Smooth muscle cell (in vitro differentiated cells): ENCODE measurements around the gene SLC38A8. TPM values are rescaled to one million over a fixed set of nuclear protein-coding genes. Genes with fewer than 3 reads are reported as not detected.

Source experiments
- DNase-seq: peaks from one replicate; lab custom pipeline; 2025; ENCODE audit not compliant: unreplicated experiment; lab: John Stamatoyannopoulos, UW
- H2AFZ ChIP-seq: fragments of 200-600 bp; sonication (generic); 2 replicates; pipeline ENCODE4 v1.6.0; 2016; ENCODE audit warnings: antibody characterized with exemption, low read depth, mild to moderate bottlenecking
- H3F3A ChIP-seq: fragments of 200-600 bp; sonication (generic); 2 replicates; pipeline ENCODE4 v1.6.0; 2017; ENCODE audit warnings: antibody characterized with exemption, low read depth
- H3K27ac ChIP-seq: fragments of 200-600 bp; sonication (generic); 2 replicates; pipeline ENCODE4 v1.5.1; 2016; ENCODE audit warnings: low read depth, mild to moderate bottlenecking
- H3K27me3 ChIP-seq: fragments of 200-600 bp; sonication (generic); 2 replicates; pipeline ENCODE4 v1.6.1; 2016; ENCODE audit warnings: low read depth, mild to moderate bottlenecking
- H3K36me3 ChIP-seq: fragments of 200-600 bp; sonication (generic); 2 replicates; pipeline ENCODE4 v1.5.1; 2016; ENCODE audit warnings: low read depth
- H3K4me1 ChIP-seq: fragments of 200-600 bp; sonication (generic); 2 replicates; pipeline ENCODE4 v1.5.1; 2016; ENCODE audit warnings: low read depth
- H3K4me2 ChIP-seq: fragments of 200-600 bp; sonication (generic); 2 replicates; pipeline ENCODE4 v1.6.0; 2016; ENCODE audit warnings: mild to moderate bottlenecking
- H3K4me3 ChIP-seq: fragments of 200-600 bp; sonication (generic); 2 replicates; pipeline ENCODE4 v1.5.1; 2016; ENCODE audit warnings: mild to moderate bottlenecking
- H3K79me2 ChIP-seq: fragments of 200-600 bp; sonication (generic); 2 replicates; pipeline ENCODE4 v1.6.0; 2016; ENCODE audit warnings: low read depth, mild to moderate bottlenecking
- H3K9ac ChIP-seq: fragments of 200-600 bp; sonication (generic); 2 replicates; pipeline ENCODE4 v1.6.0; 2016; ENCODE audit warnings: low read depth
- H3K9me3 ChIP-seq: fragments of 200-600 bp; sonication (generic); replicated peaks from 2 replicates; pipeline ENCODE4 v1.5.1; 2016; ENCODE audit warnings: low read depth
- H4K20me1 ChIP-seq: fragments of 200-600 bp; sonication (generic); 2 replicates; pipeline ENCODE4 v1.6.0; 2016; ENCODE audit warnings: low read depth
- CTCF ChIP-seq: fragments of 200-600 bp; sonication (generic); IDR thresholded peaks from 2 replicates; pipeline ENCODE4 v1.5.1; 2017; ENCODE audit warnings: borderline replicate concordance, mild to moderate bottlenecking, antibody characterized with exemption; ENCODE audit not compliant: insufficient read depth, poor library complexity, severe bottlenecking
- WGBS: methylation state at CpG from one replicate; pipeline ENCODE4 v1.1.7; 2016; ENCODE audit warnings: low lambda C conversion rate; 5-methylcytosine and 5-hydroxymethylcytosine counted together
- polyA plus RNA-seq: library from polyadenylated mRNA; unstranded; fragments of >200 nt; fragmentation: Nextera tagmentation; extraction: Ambion mirVana; gene quantifications from 2 replicates; pipeline ENCODE4 v1.2.1, GENCODE V29; 2016
- total RNA-seq: library from RNA; depleted of rRNA; stranded (reverse); fragments of >200 nt; gene quantifications from 2 replicates; pipeline ENCODE4 v1.2.3, GENCODE V29; 2014

The SLC38A8 gene
- total RNA-seq (not detected in 2 replicates), polyA plus RNA-seq (not detected in 2 replicates)

- Histone ChIP-seq H3K9me3 (no peaks in the 10 kb centered on the region), H3K4me1 (peaks cover 21% of the 10 kb centered on the region), H3K79me2 (no peaks in the 10 kb centered on the region), H3K4me2 (no peak within 1 kb of the TSS), H3K27me3 (no peaks in the 10 kb centered on the region), H3K27ac (no peak within 1 kb of the TSS), H4K20me1 (no peaks in the 10 kb centered on the region), H3K4me3 (no peak within 1 kb of the TSS), H2AFZ (no peak within 1 kb of the TSS), H3F3A (no peaks in the 10 kb centered on the region), H3K9ac (no peak within 1 kb of the TSS), H3K36me3 (no peaks in the 10 kb centered on the region)
- no peak for DNase-seq
- WGBS: 78% methylated on average over 7 of the region's 9 CpGs
- no peak for TF ChIP-seq CTCF
Observed at GRCh38 chr16:84042308-84042878, at the start of gene SLC38A8. SLC38A8 (minus strand) TSS chr16:84042795; CDS start chr16:84042157, 638 bp downstream.

GRCh38 chr16:84091460-84091859 lies 48.9 kb upstream of the SLC38A8 start:
- no peak for TF ChIP-seq CTCF
- H3K9ac ChIP-seq: no peak overlapping the region
- no peak overlapping the region for H2AFZ ChIP-seq
- no peaks in the 10 kb centered on the region for H3K9me3 ChIP-seq
- H3K36me3 ChIP-seq: no peaks in the 10 kb centered on the region
- H3K27ac ChIP-seq: no peak overlapping the region
- H3K79me2 ChIP-seq: no peaks in the 10 kb centered on the region
- H3F3A ChIP-seq: no peaks in the 10 kb centered on the region
- peaks cover 4% of the 10 kb centered on the region for H4K20me1 ChIP-seq
- no peak for DNase-seq
- H3K4me3 ChIP-seq: no peak overlapping the region
- no peaks in the 10 kb centered on the region for H3K4me1 ChIP-seq
- H3K27me3 ChIP-seq: no peaks in the 10 kb centered on the region
- H3K4me2 ChIP-seq: no peak overlapping the region
- WGBS: 93% methylated on average over 10 of the region's 10 CpGs

- DNase-seq: no peak
- Histone ChIP-seq H2AFZ (no peak overlapping the region), H3K27me3 (no peaks in the 10 kb centered on the region), H3K27ac (no peak overlapping the region), H3K4me2 (no peak overlapping the region), H3K4me1 (no peaks in the 10 kb centered on the region), H3K9me3 (no peaks in the 10 kb centered on the region), H3F3A (no peaks in the 10 kb centered on the region), H3K9ac (no peak overlapping the region), H3K4me3 (no peak overlapping the region), H4K20me1 (peaks cover under 1% of the 10 kb centered on the region), H3K79me2 (no peaks in the 10 kb centered on the region), H3K36me3 (no peaks in the 10 kb centered on the region)
- WGBS: 97% methylated on average over 9 of the region's 9 CpGs
- no peak for TF ChIP-seq CTCF
Observed at GRCh38 chr16:84090211-84090610, 47.6 kb upstream of the SLC38A8 start.

GRCh38 chr16:84088695-84089395 lies 46.2 kb upstream of the SLC38A8 start:
- H3K36me3 ChIP-seq: no peaks in the 10 kb centered on the region
- no peak overlapping the region for H3K27ac ChIP-seq

More at GRCh38 chr16:84088695-84089395, 46.2 kb upstream of the SLC38A8 start:
- Histone ChIP-seq H4K20me1 (peaks cover 4% of the 10 kb centered on the region), H3K27me3 (no peaks in the 10 kb centered on the region), H3K4me3 (no peak overlapping the region), H3F3A (no peaks in the 10 kb centered on the region), H2AFZ (no peak overlapping the region), H3K4me1 (no peaks in the 10 kb centered on the region), H3K79me2 (no peaks in the 10 kb centered on the region), H3K4me2 (no peak overlapping the region), H3K9ac (no peak overlapping the region), H3K9me3 (no peaks in the 10 kb centered on the region)
- TF ChIP-seq CTCF: no peak
- 94% methylated on average over 15 of the region's 15 CpGs for WGBS
- DNase-seq: no peak
